PC-3 (cell line): Measurements from ENCODE around the gene CLIC5.

Experiments used
- CTCF ChIP-seq: fragments of 300-600 bp; sonication (generic); conservative IDR thresholded peaks from 2 replicates; pipeline ENCODE4 v1.5.1; 2017; ENCODE audit warnings: antibody characterized with exemption, low read depth, mild to moderate bottlenecking, low read length
- EZH2 ChIP-seq: fragments of 300-600 bp; sonication (generic); IDR thresholded peaks from one replicate; pipeline ENCODE4 v1.6.1; 2017; ENCODE audit warnings: antibody characterized with exemption, mild to moderate bottlenecking, low read length; ENCODE audit not compliant: unreplicated experiment

DNA sequence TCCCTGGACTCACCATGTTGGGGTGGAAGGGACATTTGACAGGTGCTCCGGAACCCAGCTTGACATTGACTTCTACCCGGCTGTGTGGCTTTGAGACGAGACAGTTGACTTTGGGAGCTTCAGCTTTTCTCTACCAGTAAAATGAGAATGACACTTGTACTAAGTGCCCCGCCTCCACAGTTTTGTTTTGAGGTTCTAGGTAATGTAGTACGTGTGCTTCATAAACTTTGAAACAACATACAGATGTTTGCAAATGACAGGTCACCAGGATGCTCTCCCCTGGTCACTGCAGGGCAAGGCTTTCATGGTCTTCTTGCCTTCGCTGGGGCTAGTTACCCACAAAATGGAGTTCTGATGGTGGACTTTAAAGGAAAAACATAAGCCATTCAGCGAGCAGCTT, 31.3 kb downstream of the CLIC5 start:
- TF ChIP-seq CTCF (no peak), EZH2 (no peak)
